ENCODE results near the gene TMSB4X.
"Not testable (repeated sequence)": the region's sequence is repeated elsewhere in the genome, so short reads cannot be mapped to it uniquely, and the experiment has no call there.

TMSB4X gene

GRCh38 chrX:12954981-12955380 is 19.9 kb upstream of the TMSB4X start:
- DNase-seq (ENCODE audit: low read depth in 3 of 3) = no peak

GRCh38 chrX:12955882-12956703 is 18.8 kb upstream of the TMSB4X start:
- DNase-seq (ENCODE audit: low read depth in 3 of 3) = peak in 1 of 3 experiments; percentile 70

GRCh38 chrX:12956704-12957534 is 18.0 kb upstream of the TMSB4X start:
- DNase-seq (ENCODE audit: low read depth in 3 of 3) = no peak

GRCh38 chrX:12958059-12958458 is 16.9 kb upstream of the TMSB4X start:
- DNase-seq (ENCODE audit: low read depth in 3 of 3) = no peak

- no peak for DNase-seq (ENCODE audit: low read depth in 3 of 3)
Measured at GRCh38 chrX:12958461-12958860, 16.4 kb upstream of the TMSB4X start.

- no peak for DNase-seq (ENCODE audit: low read depth in 3 of 3)
Measured at GRCh38 chrX:12961196-12961718, 13.7 kb upstream of the TMSB4X start.

- no peak for DNase-seq (ENCODE audit: low read depth in 3 of 3)
Measured at GRCh38 chrX:12962041-12962504, 12.8 kb upstream of the TMSB4X start.

- DNase-seq (ENCODE audit: low read depth in 3 of 3) = not testable (repeated sequence)
Measured at GRCh38 chrX:12963210-12963850, 11.6 kb upstream of the TMSB4X start.

GRCh38 chrX:12965131-12965940 is 9.6 kb upstream of the TMSB4X start:
- no peak for DNase-seq (ENCODE audit: low read depth in 3 of 3)

- no peak for DNase-seq (ENCODE audit: low read depth in 3 of 3)
Measured at GRCh38 chrX:12966151-12966550, 8.8 kb upstream of the TMSB4X start.

GRCh38 chrX:12967711-12968465 is 7.0 kb upstream of the TMSB4X start:
- no peak for DNase-seq (ENCODE audit: low read depth in 3 of 3)

- no peak for DNase-seq (ENCODE audit: low read depth in 3 of 3)
Measured at GRCh38 chrX:12970691-12971202, 4.2 kb upstream of the TMSB4X start.

- no peak for DNase-seq (ENCODE audit: low read depth in 3 of 3)
Measured at GRCh38 chrX:12971282-12972003, 3.5 kb upstream of the TMSB4X start.

- no peak for DNase-seq (ENCODE audit: low read depth in 3 of 3)
Measured at GRCh38 chrX:12972243-12972642, 2.7 kb upstream of the TMSB4X start.

GRCh38 chrX:12972878-12973560 is 1.9 kb upstream of the TMSB4X start:
- no peak for DNase-seq (ENCODE audit: low read depth in 3 of 3)

- DNase-seq (ENCODE audit: low read depth in 3 of 3) = no peak
Measured at GRCh38 chrX:12973561-12974304, 1.2 kb upstream of the TMSB4X start.

GRCh38 chrX:12974305-12974795 is 560 bp upstream of the TMSB4X start:
- DNase-seq (ENCODE audit: low read depth in 3 of 3) = peak in 1 of 3 experiments; percentile 61

GRCh38 chrX:12975670-12975965 is 708 bp downstream of the TMSB4X start:
- no peak for DNase-seq (ENCODE audit: low read depth in 3 of 3)

Measured in stimulated activated CD4-positive, alpha-beta T cell treated with anti-CD3 and anti-CD28 coated beads, TNF-alpha, amount 100 ng/mL, for 24 hours (primary cell).